Endodermal cell (in vitro differentiated cells): ENCODE data around the gene ARMC2. TPM values are rescaled to one million over a fixed set of nuclear protein-coding genes. Genes with fewer than 3 reads are reported as not detected.

Source experiments
- DNase-seq: peaks from one replicate; pipeline ENCODE4 v3.0.0-alpha.2; 2017
- H3K27ac ChIP-seq: 2 replicates; pipeline ENCODE4 v1.5.1; 2013; ENCODE audit warnings: mild to moderate bottlenecking, low read depth, low read length, moderate library complexity
- H3K27me3 ChIP-seq: 2 replicates; pipeline ENCODE4 v1.6.1; 2013; ENCODE audit warnings: mild to moderate bottlenecking, low read length, moderate library complexity; ENCODE audit not compliant: insufficient read depth, control insufficient read depth, poor library complexity, severe bottlenecking
- H3K36me3 ChIP-seq: 2 replicates; pipeline ENCODE4 v1.7.0; 2013; ENCODE audit warnings: mild to moderate bottlenecking, low read length, moderate library complexity; ENCODE audit not compliant: control insufficient read depth, insufficient read depth
- H3K4me1 ChIP-seq: one replicate; pipeline ENCODE4 v1.7.0; 2013; ENCODE audit warnings: low read length; ENCODE audit not compliant: control insufficient read depth, insufficient read depth
- H3K4me3 ChIP-seq: 2 replicates; pipeline ENCODE4 v1.5.1; 2013; ENCODE audit warnings: mild to moderate bottlenecking, low read length, moderate library complexity
- H3K9ac ChIP-seq: 2 replicates; pipeline ENCODE4 v1.6.1; 2013; ENCODE audit warnings: mild to moderate bottlenecking, low read length, moderate library complexity; ENCODE audit not compliant: poor library complexity, severe bottlenecking; ENCODE audit errors: extremely low read depth
- H3K9me3 ChIP-seq: 2 replicates; pipeline ENCODE4 v1.6.1; 2013; ENCODE audit warnings: mild to moderate bottlenecking, low read length, moderate library complexity; ENCODE audit not compliant: control insufficient read depth
- H3K27ac Mint-ChIP-seq: 2 replicates; pipeline ENCODE4 v1.8.0; 2020; ENCODE audit warnings: mixed read lengths
- H3K27me3 Mint-ChIP-seq: 2 replicates; pipeline ENCODE4 v1.8.0; 2021; ENCODE audit warnings: mild to moderate bottlenecking, mixed read lengths; ENCODE audit not compliant: insufficient read depth
- H3K36me3 Mint-ChIP-seq: 2 replicates; pipeline ENCODE4 v1.8.0; 2020; ENCODE audit warnings: low read depth, mixed read lengths
- H3K4me1 Mint-ChIP-seq: 2 replicates; pipeline ENCODE4 v1.8.0; 2020; ENCODE audit warnings: mixed read lengths
- H3K4me3 Mint-ChIP-seq: 2 replicates; pipeline ENCODE4 v1.8.0; 2020; ENCODE audit warnings: mild to moderate bottlenecking, moderate library complexity, mixed read lengths
- H3K9me3 Mint-ChIP-seq: 2 replicates; pipeline ENCODE4 v1.8.0; 2020; ENCODE audit warnings: mild to moderate bottlenecking, mixed read lengths
- WGBS, 2 experiments: methylation state at CpG; one replicate each; pipeline versions ENCODE4 v1.1.5 to v1.1.7; 2013; ENCODE audit warnings: missing lambda C conversion rate in 2 of 2, mixed read lengths in 1 of 2; ENCODE audit not compliant: insufficient coverage in 1 of 2, insufficient read length in 1 of 2; 5-methylcytosine and 5-hydroxymethylcytosine counted together
- total RNA-seq, 2 donors: library from RNA; stranded (reverse); fragmentation: NEBNext Ultra II Directional in 1 of 2; extraction: Animal tissue kit (Norgen Biotek cat#: 25700) in 1 of 2; gene quantifications; 2 replicates in 1 of 2; 3 replicates in 1 of 2; pipeline ENCODE4 v1.2.1, GENCODE V29; 2021
- TF ChIP-seq, protein P1 (sequence below): fragments of 200-600 bp; sonication (generic); conservative IDR thresholded peaks from 2 replicates; pipeline ENCODE4 v1.5.0; 2021; ENCODE audit warnings: antibody characterized with exemption, mild to moderate bottlenecking

ARMC2 gene
- total RNA-seq, 2 donors from 2014 or later: 7.1 to 8.3 TPM

GRCh38 chr6:108960601-108961000 lies 112.4 kb downstream of the ARMC2 start:
- TF ChIP-seq, protein P1, sequence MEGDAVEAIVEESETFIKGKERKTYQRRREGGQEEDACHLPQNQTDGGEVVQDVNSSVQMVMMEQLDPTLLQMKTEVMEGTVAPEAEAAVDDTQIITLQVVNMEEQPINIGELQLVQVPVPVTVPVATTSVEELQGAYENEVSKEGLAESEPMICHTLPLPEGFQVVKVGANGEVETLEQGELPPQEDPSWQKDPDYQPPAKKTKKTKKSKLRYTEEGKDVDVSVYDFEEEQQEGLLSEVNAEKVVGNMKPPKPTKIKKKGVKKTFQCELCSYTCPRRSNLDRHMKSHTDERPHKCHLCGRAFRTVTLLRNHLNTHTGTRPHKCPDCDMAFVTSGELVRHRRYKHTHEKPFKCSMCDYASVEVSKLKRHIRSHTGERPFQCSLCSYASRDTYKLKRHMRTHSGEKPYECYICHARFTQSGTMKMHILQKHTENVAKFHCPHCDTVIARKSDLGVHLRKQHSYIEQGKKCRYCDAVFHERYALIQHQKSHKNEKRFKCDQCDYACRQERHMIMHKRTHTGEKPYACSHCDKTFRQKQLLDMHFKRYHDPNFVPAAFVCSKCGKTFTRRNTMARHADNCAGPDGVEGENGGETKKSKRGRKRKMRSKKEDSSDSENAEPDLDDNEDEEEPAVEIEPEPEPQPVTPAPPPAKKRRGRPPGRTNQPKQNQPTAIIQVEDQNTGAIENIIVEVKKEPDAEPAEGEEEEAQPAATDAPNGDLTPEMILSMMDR: no peak
- Histone ChIP-seq H3K4me3 (no peak overlapping the region), H3K4me1 (peaks cover 3% of the 10 kb centered on the region), H3K27me3 (no peaks in the 10 kb centered on the region), H3K36me3 (no peaks in the 10 kb centered on the region), H3K9ac (no peak overlapping the region), H3K9me3 (no peaks in the 10 kb centered on the region), H3K27ac (no peak overlapping the region)
- Mint-ChIP-seq H3K36me3 (peaks cover 2% of the 10 kb centered on the region), H3K27me3 (no peaks in the 10 kb centered on the region), H3K9me3 (no peaks in the 10 kb centered on the region), H3K27ac (no peak overlapping the region), H3K4me1 (peaks cover 1% of the 10 kb centered on the region), H3K4me3 (no peak overlapping the region)
- DNase-seq: no peak
- WGBS, 2 experiments: 92 to 94% methylated on average over 7 of the region's 7 CpGs

- Mint-ChIP-seq H3K4me3 (no peak overlapping the region), H3K36me3 (peaks cover 2% of the 10 kb centered on the region), H3K9me3 (no peaks in the 10 kb centered on the region), H3K4me1 (peaks cover 1% of the 10 kb centered on the region), H3K27me3 (no peaks in the 10 kb centered on the region), H3K27ac (no peak overlapping the region)
- Histone ChIP-seq H3K36me3 (no peaks in the 10 kb centered on the region), H3K27ac (no peak overlapping the region), H3K4me1 (peaks cover 3% of the 10 kb centered on the region), H3K9me3 (no peaks in the 10 kb centered on the region), H3K9ac (no peak overlapping the region), H3K27me3 (no peaks in the 10 kb centered on the region), H3K4me3 (no peak overlapping the region)
- 91 to 100% methylated on average over 11 to 14 of the region's 14 CpGs for WGBS, 2 experiments
- TF ChIP-seq, protein P1: no peak
- DNase-seq: no peak
Measured at GRCh38 chr6:108961077-108961476, 112.9 kb downstream of the ARMC2 start.

- no peak for DNase-seq
- Mint-ChIP-seq H3K4me1 (peaks cover 7% of the 10 kb centered on the region), H3K4me3 (no peak overlapping the region), H3K27me3 (no peaks in the 10 kb centered on the region), H3K36me3 (peaks cover 2% of the 10 kb centered on the region), H3K27ac (no peak overlapping the region), H3K9me3 (no peaks in the 10 kb centered on the region)
- 78 to 96% methylated on average over 4 to 6 of the region's 6 CpGs for WGBS, 2 experiments
- Histone ChIP-seq H3K9ac (no peak overlapping the region), H3K27ac (no peak overlapping the region), H3K36me3 (no peaks in the 10 kb centered on the region), H3K9me3 (no peaks in the 10 kb centered on the region), H3K27me3 (no peaks in the 10 kb centered on the region), H3K4me1 (peaks cover 3% of the 10 kb centered on the region), H3K4me3 (no peak overlapping the region)
- TF ChIP-seq, protein P1: no peak
Measured at GRCh38 chr6:108961985-108962384, 113.8 kb downstream of the ARMC2 start.
